ENCODE results near the gene NDUFA6. TPM values are rescaled to one million over a fixed set of nuclear protein-coding genes. Genes with fewer than 3 reads are reported as not detected.
"Not testable (repeated sequence)": the region's sequence is repeated elsewhere in the genome, so short reads cannot be mapped to it uniquely, and the experiment has no call there.

NDUFA6 gene
- total RNA-seq, 2 experiments from 2014 or later, result 52.8 to 59.8 TPM

GRCh38 chr22:42128007-42128406 is 37.4 kb upstream of the NDUFA6 start:
- H3K4me3 Mint-ChIP-seq; H3K27me3 Mint-ChIP-seq; DNase-seq; H3K4me1 Mint-ChIP-seq (ENCODE audit: low read depth); intact Hi-C loops (cut with DNase I, micrococcal nuclease); ATAC-seq (ENCODE audit: poor library complexity); POLR2A ChIA-PET; CTCF ChIA-PET; H3K4me3 ChIP-seq (ENCODE audit: low read length); H3K27me3 ChIP-seq (ENCODE audit: control insufficient read depth in 1 of 2, insufficient read depth in 2 of 2, low read length in 2 of 2); H3K4me1 ChIP-seq (ENCODE audit: insufficient read depth, low read length); H3K27ac ChIP-seq (ENCODE audit: low read depth in 1 of 2, low read length in 2 of 2); H3K36me3 ChIP-seq (ENCODE audit: insufficient read depth, low read length); H3K36me3 Mint-ChIP-seq (ENCODE audit: low read depth); H3K9me3 Mint-ChIP-seq; H3K27ac Mint-ChIP-seq; H3K9me3 ChIP-seq (ENCODE audit: control insufficient read depth in 1 of 2, insufficient read depth in 1 of 2, low read length in 2 of 2): not testable (repeated sequence)

- no peak overlapping the region for H3K4me3 ChIP-seq (ENCODE audit: low read length)
- H3K4me3 Mint-ChIP-seq, result no peak overlapping the region
- POLR2A ChIA-PET, result no interaction called here
- no peaks in the 10 kb centered on the region for H3K36me3 ChIP-seq (ENCODE audit: insufficient read depth, low read length)
- H3K9me3 Mint-ChIP-seq, result no peaks in the 10 kb centered on the region
- peaks cover 0 to 6% of the 10 kb centered on the region in 2 experiments for H3K9me3 ChIP-seq (ENCODE audit: control insufficient read depth in 1 of 2, insufficient read depth in 1 of 2, low read length in 2 of 2)
- no peak for ATAC-seq (ENCODE audit: poor library complexity)
- no peaks in the 10 kb centered on the region for H3K27me3 ChIP-seq (ENCODE audit: control insufficient read depth in 1 of 2, insufficient read depth in 2 of 2, low read length in 2 of 2)
- peaks cover 3% of the 10 kb centered on the region for H3K4me1 Mint-ChIP-seq (ENCODE audit: low read depth)
- H3K36me3 Mint-ChIP-seq (ENCODE audit: low read depth), result no peaks in the 10 kb centered on the region
- H3K27ac ChIP-seq (ENCODE audit: low read depth in 1 of 2, low read length in 2 of 2), result no peak overlapping the region
- H3K4me1 ChIP-seq (ENCODE audit: insufficient read depth, low read length), result no peaks in the 10 kb centered on the region
- H3K27me3 Mint-ChIP-seq, result no peaks in the 10 kb centered on the region
- TF ChIP-seq CTCF (IDR thresholded peaks at IDR 0.05), result no peak
- CTCF ChIA-PET, result no interaction called here
- H3K27ac Mint-ChIP-seq, result no peak overlapping the region
- DNase-seq, result no peak
- intact Hi-C loops (cut with DNase I, micrococcal nuclease), result no loop called here
Observed at GRCh38 chr22:42127606-42128005, 37.0 kb upstream of the NDUFA6 start.

- H3K36me3 ChIP-seq (ENCODE audit: insufficient read depth, low read length); H3K9me3 ChIP-seq (ENCODE audit: control insufficient read depth in 1 of 2, insufficient read depth in 1 of 2, low read length in 2 of 2); POLR2A ChIA-PET; H3K27me3 Mint-ChIP-seq; H3K4me3 ChIP-seq (ENCODE audit: low read length); H3K36me3 Mint-ChIP-seq (ENCODE audit: low read depth); DNase-seq; H3K4me3 Mint-ChIP-seq; H3K27ac ChIP-seq (ENCODE audit: low read depth in 1 of 2, low read length in 2 of 2); ATAC-seq (ENCODE audit: poor library complexity); CTCF ChIA-PET; intact Hi-C loops (cut with DNase I, micrococcal nuclease); H3K27me3 ChIP-seq (ENCODE audit: control insufficient read depth in 1 of 2, insufficient read depth in 2 of 2, low read length in 2 of 2); H3K27ac Mint-ChIP-seq; H3K9me3 Mint-ChIP-seq: not testable (repeated sequence)
- peaks cover 41% of the 10 kb centered on the region for H3K4me1 Mint-ChIP-seq (ENCODE audit: low read depth)
- H3K4me1 ChIP-seq (ENCODE audit: insufficient read depth, low read length), result peaks cover 24% of the 10 kb centered on the region
Observed at GRCh38 chr22:42123529-42123928, 33.0 kb upstream of the NDUFA6 start.

GRCh38 chr22:42120231-42121021 is 29.9 kb upstream of the NDUFA6 start:
- H3K36me3 ChIP-seq (ENCODE audit: insufficient read depth, low read length); H3K9me3 Mint-ChIP-seq; H3K9me3 ChIP-seq (ENCODE audit: control insufficient read depth in 1 of 2, insufficient read depth in 1 of 2, low read length in 2 of 2); H3K27me3 ChIP-seq (ENCODE audit: control insufficient read depth in 1 of 2, insufficient read depth in 2 of 2, low read length in 2 of 2); H3K27me3 Mint-ChIP-seq: not testable (repeated sequence)
- H3K27ac Mint-ChIP-seq, result peak overlapping the region; percentile 75
- peaks cover 24% of the 10 kb centered on the region for H3K4me1 ChIP-seq (ENCODE audit: insufficient read depth, low read length)
- H3K4me3 ChIP-seq (ENCODE audit: low read length), result peak overlapping the region; percentile 45
- peaks cover 50% of the 10 kb centered on the region for H3K4me1 Mint-ChIP-seq (ENCODE audit: low read depth)
- ATAC-seq (ENCODE audit: poor library complexity) (peak; percentile 93), DNase-seq (peak in 7 of 14 experiments; percentile 10 to 78 (median 54))
- H3K27ac ChIP-seq (ENCODE audit: low read depth in 1 of 2, low read length in 2 of 2), result peak overlapping the region in 1 of 2 donors; percentile 45
- H3K36me3 Mint-ChIP-seq (ENCODE audit: low read depth), result peaks cover 10% of the 10 kb centered on the region
- H3K4me3 Mint-ChIP-seq, result peak overlapping the region; percentile 84
- ChIA-PET CTCF (interaction anchor here (0.7 to 3.5 kb wide), 2 partner anchors 30 to 163 kb away, joined by 3 to 12 read pairs; partner anchors contain the start of gene NDUFA6), POLR2A (interaction anchor here (1.2 to 1.3 kb wide), 3 partner anchors 29 to 323 kb away, joined by 3 to 6 read pairs (median 5); partner anchors contain the start of gene NDUFA6)
- intact Hi-C loops (cut with DNase I, micrococcal nuclease), result loop anchor here in 1 of 2 experiments (2.0 kb wide), 1 partner anchor 122 kb away; the partner anchor contains the start of gene WBP2NL

Data from CD4-positive, alpha-beta T cell (primary cell).